KBM-7 (cell line): Measurements from ENCODE around the gene OTOGL.
"Not testable (repeated sequence)": the region's sequence is repeated elsewhere in the genome, so short reads cannot be mapped to it uniquely, and the experiment has no call there.

Source experiments
- DNase-seq: peaks from one replicate; pipeline ENCODE4 v3.0.0-alpha.2; 2015
- in situ Hi-C: fragments of 300-500 bp; cut with MboI; formaldehyde crosslinking; loops from 2 replicates; pipeline ENCODE4 v1.14.3; 2020; ENCODE audit warnings: low sequenced_read_pairs, low pct_unique_long_range_greater_than_20kb, mixed read lengths

OTOGL gene

DNA sequence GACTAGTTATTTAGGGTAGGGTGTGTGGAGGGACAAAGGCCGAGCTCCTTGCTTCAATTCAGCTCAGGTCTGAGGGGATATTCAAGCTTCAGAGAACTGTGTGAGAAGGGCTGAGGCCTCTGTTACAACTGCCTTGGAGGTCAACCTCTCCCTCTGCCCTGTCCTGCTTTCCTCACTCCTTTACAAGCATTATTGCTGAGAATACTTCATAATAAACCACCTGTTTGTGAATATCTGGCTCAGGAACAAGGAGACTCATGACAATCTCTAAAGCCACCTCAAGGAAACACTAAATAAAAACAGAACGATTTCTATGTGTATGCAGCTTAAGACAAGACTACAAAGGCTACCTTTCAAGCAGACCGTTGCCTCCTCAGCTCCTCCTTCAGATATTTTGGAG, 21.7 kb downstream of the OTOGL start:
- no peak for DNase-seq
- in situ Hi-C loops: no loop called here

DNA sequence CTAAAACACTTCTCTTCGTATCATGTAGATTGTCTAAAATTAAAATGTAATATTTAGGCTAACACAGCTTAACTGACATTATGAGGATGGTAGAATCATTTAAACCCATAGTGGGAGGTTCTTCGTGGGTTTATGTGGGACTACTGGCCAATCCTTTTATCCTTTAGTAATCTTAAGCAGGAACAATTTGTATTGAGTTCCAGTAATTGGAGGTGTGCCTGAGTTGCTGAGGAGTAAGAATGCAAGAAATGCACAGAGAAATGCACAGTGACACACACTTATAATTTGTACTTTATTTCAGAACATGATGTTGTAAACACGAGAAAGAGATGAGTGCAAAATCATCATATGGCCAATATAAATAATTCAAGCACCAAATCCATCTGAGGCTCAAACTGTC, 22.3 kb downstream of the OTOGL start:
- no peak for DNase-seq
- in situ Hi-C loops: no loop called here

DNA sequence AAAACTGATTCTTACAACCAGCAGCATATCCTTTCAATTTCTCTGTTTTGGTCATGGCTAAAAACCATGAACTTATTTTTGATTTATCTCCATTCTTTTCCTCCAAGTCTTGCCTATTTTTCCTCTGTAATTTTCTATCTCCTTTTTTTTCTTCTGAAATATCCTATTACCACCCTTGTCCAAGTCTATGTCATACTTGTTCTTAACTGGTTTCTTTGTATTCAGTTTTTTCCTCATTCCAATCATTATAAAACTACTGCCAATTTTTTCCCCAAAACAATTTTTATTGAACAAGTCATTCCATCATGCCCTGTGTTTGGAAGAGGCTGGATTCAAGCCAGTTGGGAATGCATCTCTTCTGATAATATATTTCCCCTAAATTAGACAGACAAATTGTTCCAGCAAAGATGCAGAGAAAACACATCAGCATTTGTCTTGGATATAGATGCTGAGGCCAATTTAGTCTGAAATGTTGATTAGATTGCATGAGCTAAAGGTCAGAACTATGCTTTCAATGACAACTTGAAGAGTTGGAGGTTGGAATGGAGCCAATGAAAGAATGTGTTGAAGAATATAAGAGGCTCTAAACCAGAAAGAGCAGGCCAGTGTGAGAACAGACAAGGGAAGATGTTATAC, 30.7 kb downstream of the OTOGL start:
- in situ Hi-C loops: no loop called here
- DNase-seq: no peak

GRCh38 chr12:80135624-80136023, 36.3 kb downstream of the OTOGL start:
- DNase-seq: no peak
- in situ Hi-C loops: no loop called here

DNA sequence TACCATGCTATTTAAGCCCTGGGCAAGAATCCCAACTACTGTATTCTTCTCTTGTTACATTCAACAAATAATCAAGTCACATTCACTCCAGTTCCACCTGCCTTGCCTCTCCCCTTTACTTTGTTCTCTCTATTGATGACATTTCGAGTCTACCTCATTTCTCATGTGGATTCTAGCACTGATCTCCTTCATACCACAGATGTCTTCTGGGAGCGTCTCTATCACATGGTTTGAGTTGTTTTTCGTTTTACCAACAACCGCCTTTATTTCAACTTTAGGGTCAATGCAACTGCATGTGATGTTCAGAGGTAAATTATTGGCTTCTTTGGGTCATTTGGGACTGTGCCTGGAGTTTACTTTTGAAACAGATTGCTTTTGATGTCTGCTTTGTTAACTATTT, 40.7 kb downstream of the OTOGL start:
- in situ Hi-C loops: no loop called here
- DNase-seq: no peak

- DNase-seq: no peak
- in situ Hi-C loops: no loop called here
These were observed 43.3 kb downstream of the OTOGL start for GRCh38 chr12:80142640-80143039.

- DNase-seq: no peak
- in situ Hi-C loops: no loop called here
These were observed 44.2 kb downstream of the OTOGL start for GRCh38 chr12:80143537-80143936.

DNA sequence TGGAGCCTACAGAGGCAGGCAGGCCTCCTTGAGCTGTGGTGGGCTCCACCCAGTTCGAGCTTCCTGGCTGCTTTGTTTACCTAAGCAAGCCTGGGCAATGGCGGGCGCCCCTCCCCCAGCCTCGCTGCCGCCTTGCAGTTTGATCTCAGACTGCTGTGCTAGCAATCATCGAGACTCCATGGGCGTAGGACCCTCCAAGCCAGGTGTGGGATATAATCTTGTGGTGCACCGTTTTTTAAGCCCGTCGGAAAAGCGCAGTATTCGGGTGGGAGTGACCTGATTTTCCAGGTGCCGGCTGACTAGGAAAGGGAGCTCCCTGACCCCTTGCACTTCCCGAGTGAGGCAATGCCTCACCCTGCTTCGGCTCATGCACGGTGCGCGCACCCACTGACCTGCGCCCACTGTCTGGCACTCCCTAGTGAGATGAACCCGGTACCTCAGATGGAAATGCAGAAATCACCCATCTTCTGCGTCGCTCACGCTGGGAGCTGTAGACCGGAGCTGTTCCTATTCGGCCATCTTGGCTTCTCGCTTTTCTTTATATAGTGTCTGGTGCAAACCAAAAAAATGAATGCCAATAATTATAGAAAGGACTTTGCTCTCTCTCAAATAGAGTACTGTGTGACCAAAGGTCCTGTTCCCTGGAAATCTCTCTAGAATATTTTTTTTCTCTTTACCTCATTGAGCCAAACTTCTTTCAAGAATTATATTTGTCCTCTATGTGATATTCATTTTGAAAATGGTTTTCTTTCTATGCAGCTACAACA, 50.4 kb downstream of the OTOGL start:
- DNase-seq, in situ Hi-C loops: not testable (repeated sequence)

DNA sequence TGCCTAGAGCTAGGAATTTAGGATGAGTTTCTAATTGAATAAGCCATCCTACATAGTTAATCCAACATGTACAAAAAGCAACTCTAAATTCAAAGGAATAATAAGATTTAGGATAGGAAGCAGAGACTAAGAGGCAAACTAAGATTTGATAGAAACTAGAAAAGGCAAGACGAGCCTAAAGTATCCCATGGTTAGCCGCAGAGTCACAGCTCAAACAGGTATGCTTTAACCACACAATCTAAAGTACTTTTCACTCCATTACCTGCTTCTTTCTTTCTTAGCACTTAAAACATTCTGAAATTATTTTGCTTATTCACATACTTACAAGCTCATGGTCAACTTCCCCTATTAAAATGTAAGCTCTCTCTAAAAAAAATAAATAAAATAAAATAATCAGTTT, 51.8 kb downstream of the OTOGL start:
- no peak for DNase-seq
- in situ Hi-C loops: no loop called here

DNA sequence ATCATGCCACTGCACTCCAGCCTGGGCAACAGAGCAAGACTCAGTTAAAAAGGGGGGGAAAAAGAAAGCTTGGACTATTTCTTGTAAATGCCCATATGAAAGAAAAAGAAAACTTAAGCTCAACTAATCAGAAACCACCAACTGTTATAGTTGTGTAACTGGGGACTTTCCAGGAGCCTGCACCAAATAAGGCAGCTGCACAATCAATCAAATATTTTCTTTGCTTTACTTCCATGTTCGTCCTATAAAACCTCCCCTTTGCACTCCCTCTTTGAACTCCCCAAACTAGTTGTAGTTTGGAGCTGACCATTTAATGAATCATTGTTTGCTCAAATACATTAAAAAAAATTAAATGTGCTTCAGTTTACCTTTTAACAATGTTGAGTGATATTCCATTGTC, 54.9 kb downstream of the OTOGL start:
- no peak for DNase-seq
- in situ Hi-C loops: no loop called here

DNA sequence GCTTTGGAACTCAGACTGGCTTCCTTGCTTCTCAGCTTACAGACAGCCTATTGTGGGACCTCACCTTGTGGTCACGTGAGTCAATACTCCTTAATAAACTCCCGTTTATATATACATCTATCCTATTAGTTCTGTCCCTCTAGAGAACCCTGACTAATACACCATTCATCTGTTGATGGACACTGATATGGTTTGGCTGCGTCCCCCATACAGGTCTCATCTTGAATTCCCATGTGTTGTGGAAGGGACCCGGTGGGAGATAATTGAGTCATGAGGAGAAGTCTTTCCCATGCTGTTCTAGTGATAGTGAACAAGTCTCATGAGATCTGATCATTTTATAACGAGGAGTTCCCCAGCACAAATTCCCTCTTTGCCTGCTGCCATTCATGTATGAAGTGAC, 57.0 kb downstream of the OTOGL start:
- in situ Hi-C loops: no loop called here

GRCh38 chr12:80157645-80158044, 58.3 kb downstream of the OTOGL start:
- DNase-seq: no peak

More for the DNA sequence above, 57.0 kb downstream of the OTOGL start:
- no peak for DNase-seq

GRCh38 chr12:80161612-80162011, 62.3 kb downstream of the OTOGL start:
- no peak for DNase-seq
- in situ Hi-C loops: no loop called here

More at GRCh38 chr12:80157645-80158044, 58.3 kb downstream of the OTOGL start:
- in situ Hi-C loops: no loop called here

DNA sequence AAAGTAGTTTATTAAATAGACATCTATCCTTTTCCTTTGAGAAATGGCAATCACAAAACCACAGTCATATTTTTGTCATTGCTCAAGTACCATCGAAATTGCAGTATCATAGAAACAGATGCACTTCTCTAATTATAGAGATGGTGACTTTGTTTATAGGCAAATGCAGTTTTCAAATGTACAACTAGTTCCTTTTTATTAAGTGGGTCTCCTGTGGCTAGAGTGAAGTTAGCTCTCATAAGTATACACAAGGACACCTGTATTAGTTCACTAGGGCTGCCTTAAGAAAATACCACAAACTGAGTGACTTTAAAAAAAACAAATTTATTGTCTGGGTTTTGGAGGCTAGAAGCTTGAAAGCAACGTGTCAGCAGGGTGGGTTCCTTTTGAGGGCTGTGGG, 62.8 kb downstream of the OTOGL start:
- in situ Hi-C loops: no loop called here
- DNase-seq: no peak

GRCh38 chr12:80165746-80166145, 66.4 kb downstream of the OTOGL start:
- in situ Hi-C loops: no loop called here
- no peak for DNase-seq

DNA sequence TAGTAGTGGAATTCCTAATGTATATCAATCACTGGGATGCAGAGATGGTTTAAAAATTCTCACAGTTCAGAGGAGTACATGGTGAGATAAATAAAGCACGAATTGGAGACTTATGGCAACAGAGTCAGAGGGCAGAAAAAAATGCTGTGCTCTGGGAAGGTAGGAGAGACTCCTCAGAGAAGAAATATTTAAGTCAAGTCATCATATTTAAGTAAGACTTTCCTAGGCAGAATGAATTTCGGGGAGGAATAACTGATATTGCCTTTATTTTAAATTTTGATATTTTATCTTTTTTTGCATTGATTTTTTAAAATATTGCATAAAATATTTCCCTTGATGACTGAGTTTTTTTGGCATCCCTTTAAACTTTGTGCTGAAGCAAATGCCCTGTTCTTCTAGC, 67.4 kb downstream of the OTOGL start:
- in situ Hi-C loops: no loop called here
- no peak for DNase-seq

DNA sequence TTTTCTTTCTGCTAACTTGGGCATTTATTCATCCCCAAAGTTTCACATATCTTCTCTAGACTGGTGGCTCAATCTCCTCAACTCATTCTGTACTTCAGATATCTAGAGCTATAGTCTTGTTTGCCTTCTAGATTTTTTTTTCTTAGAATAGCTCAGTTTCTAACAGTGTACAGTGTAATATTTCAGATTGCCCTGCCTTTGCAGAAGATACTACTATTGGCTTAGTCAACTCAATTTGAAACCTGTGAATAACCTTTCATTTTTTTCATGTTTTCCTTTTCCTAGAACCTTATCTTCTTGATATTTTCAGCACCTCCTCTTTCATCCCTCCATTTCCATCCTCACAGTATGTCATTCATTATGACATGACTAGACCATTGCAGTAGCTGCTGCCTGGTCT, 69.6 kb downstream of the OTOGL start:
- DNase-seq: no peak
- in situ Hi-C loops: no loop called here

- in situ Hi-C loops: no loop called here
- DNase-seq: no peak
These were observed 71.6 kb downstream of the OTOGL start for GRCh38 chr12:80170915-80171314.

DNA sequence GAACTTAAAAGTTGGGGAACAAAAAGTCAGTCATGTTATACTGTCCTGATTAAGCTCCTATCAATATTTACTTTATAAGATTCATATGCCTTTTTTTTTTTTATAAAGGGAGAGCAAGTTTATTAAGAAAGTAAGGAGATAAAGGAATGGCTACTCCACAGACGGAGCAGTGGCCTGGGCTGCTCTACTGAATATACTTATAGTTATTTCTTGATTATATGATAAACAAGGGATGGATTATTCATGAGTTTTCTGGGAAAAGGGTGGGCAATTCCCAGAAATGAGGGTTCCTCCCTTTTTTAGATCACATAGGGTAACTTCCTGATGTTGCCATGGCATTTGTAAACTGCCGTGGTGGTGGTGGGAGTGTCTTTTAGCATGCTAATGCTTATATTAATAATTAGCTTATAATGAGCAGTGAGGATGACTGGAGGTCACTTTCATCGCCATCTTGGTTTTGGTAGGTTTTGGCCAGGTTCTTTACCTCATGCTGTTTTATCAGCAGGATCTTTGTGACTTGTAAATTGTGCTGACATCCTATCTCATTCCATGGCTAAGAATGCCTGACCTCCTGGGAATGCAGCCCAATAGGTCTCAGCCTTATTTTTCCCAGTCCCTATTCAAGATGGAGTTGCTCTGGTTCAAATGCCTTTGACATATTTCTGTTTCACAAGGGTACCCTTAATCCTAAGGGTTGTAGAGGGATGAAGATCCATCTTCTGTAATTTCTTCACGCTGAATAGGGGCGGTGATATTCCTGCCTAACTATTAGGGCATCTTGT, 73.9 kb downstream of the OTOGL start:
- in situ Hi-C loops: no loop called here
- DNase-seq: no peak

- in situ Hi-C loops: no loop called here
- no peak for DNase-seq
These were observed 76.1 kb downstream of the OTOGL start for GRCh38 chr12:80175307-80175930.
